ENCODE measurements around the gene WIPF3. TPM values are rescaled to one million over a fixed set of nuclear protein-coding genes. Genes with fewer than 3 reads are reported as not detected.

WIPF3 gene
- total RNA-seq, 4 donors from 2014 or later = 3.7 to 6.8 (median 5.5) TPM

DNA sequence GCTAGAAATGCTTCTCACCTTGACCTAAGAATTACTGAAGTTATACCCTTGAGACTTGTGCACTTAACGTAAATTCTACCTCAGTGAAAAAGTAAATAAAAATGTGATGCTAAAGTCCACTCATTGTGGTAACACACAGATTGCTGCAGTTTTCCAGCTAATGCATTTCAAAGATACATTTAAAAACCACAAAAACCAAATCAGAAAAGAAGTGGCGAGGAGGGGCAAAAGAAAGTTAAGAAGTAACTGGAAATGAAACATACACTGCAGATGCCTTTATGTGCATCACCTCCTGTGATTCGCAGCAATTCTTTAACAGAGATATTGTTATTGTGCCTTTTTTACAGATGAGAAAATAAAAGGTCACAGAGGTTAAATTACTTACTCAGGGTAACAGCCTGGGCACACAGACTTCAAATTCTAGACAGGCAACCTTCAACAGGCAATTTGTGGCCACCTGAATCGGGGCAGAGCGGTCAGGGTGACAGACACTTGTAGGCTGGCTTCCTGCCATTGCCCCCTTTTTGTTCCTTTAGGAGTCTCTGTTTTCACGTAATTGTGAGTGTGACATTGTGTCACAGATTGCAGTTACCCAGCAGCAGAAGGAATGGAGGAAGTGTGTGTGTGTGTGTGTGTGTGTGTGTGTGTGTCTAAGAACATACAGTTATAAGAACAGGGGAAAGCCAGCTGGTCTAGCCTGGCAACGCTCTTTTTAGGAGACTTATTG, 1.9 kb downstream of the WIPF3 start:
- WGBS, 2 donors (ENCODE audit: low coverage in 1 of 2) = 82 to 88% methylated on average over 6 to 7 of the region's 7 CpGs

GRCh38 chr7:29809533-29810155, 3.3 kb downstream of the WIPF3 start:
- ATAC-seq = no peak
- WGBS, 2 donors (ENCODE audit: low coverage in 1 of 2) = 0 to 83% methylated on average over 1 to 7 of the region's 11 CpGs
- peaks cover 0 to 22% (median 6%) of the 10 kb centered on the region in 3 donors for H3K4me1 ChIP-seq
- H3K27ac ChIP-seq = no peak overlapping the region
- H3K4me3 ChIP-seq = no peak overlapping the region
- TF ChIP-seq EP300 (IDR thresholded peaks at IDR 0.05) = no peak
- TF ChIP-seq POLR2AphosphoS5 (IDR thresholded peaks at IDR 0.05) = no peak
- no peak for TF ChIP-seq CTCF (IDR thresholded peaks at IDR 0.05)
- no peak for TF ChIP-seq POLR2A (IDR thresholded peaks at IDR 0.05)
- peaks cover 39% of the 10 kb centered on the region for H3K27me3 ChIP-seq
- no peaks in the 10 kb centered on the region for H3K36me3 ChIP-seq
- H3K9me3 ChIP-seq = no peaks in the 10 kb centered on the region

More for the DNA sequence above, 1.9 kb downstream of the WIPF3 start:
- H3K4me1 ChIP-seq = peaks cover 0 to 22% (median 6%) of the 10 kb centered on the region in 3 donors
- ATAC-seq = no peak
- H3K4me3 ChIP-seq = no peak overlapping the region
- no peaks in the 10 kb centered on the region for H3K36me3 ChIP-seq
- TF ChIP-seq POLR2AphosphoS5 (IDR thresholded peaks at IDR 0.05) (no peak), CTCF (IDR thresholded peaks at IDR 0.05) (no peak), EP300 (IDR thresholded peaks at IDR 0.05) (no peak), POLR2A (IDR thresholded peaks at IDR 0.05) (no peak)
- no peak overlapping the region for H3K27ac ChIP-seq
- H3K9me3 ChIP-seq = no peaks in the 10 kb centered on the region
- H3K27me3 ChIP-seq = peaks cover 43% of the 10 kb centered on the region

- Histone ChIP-seq H3K4me1 (peaks cover 0 to 22% (median 6%) of the 10 kb centered on the region in 3 donors), H3K9me3 (no peaks in the 10 kb centered on the region), H3K27me3 (peaks cover 39% of the 10 kb centered on the region), H3K36me3 (no peaks in the 10 kb centered on the region), H3K27ac (no peak overlapping the region), H3K4me3 (no peak overlapping the region)
- TF ChIP-seq POLR2A (IDR thresholded peaks at IDR 0.05) = no peak
- no peak for TF ChIP-seq POLR2AphosphoS5 (IDR thresholded peaks at IDR 0.05)
- no peak for TF ChIP-seq CTCF (IDR thresholded peaks at IDR 0.05)
- no peak for TF ChIP-seq EP300 (IDR thresholded peaks at IDR 0.05)
- ATAC-seq = no peak
Measured at GRCh38 chr7:29810297-29810696, 4.0 kb downstream of the WIPF3 start.

DNA sequence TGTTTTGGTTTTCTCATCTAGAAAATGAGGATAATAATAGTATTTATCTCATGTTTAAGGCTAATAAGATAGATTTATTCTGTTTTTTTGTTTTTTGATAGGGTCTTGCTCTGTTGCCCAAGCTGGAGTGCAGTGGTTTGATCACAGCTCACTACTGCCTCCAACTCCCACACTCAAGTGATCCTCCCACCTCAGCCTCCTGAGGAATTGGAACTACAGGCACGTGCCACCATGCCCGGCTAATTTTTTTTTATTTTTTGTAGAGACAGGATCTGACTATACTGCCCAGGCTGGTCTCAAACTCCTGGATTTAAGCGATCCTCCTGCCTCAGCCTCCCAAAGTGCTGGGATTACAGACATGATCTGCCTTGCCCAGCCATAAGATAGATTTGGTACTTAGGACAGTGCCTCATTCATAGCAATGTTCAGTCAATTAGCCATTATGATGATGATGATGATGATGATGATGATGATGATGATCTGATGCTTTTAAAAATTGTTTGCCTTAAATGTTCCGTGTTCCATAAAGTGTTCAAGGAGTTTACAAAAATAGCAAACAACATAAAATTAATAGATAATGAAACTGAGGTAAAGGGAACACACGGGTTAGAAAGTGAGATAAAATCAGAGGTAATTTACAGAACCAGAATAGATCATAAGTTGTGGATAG, 4.6 kb downstream of the WIPF3 start:
- no peak overlapping the region for H3K27ac ChIP-seq
- TF ChIP-seq CTCF (IDR thresholded peaks at IDR 0.05) (no peak), EP300 (IDR thresholded peaks at IDR 0.05) (no peak), POLR2AphosphoS5 (IDR thresholded peaks at IDR 0.05) (no peak), POLR2A (IDR thresholded peaks at IDR 0.05) (no peak)
- H3K4me3 ChIP-seq = no peak overlapping the region
- no peaks in the 10 kb centered on the region for H3K9me3 ChIP-seq
- no peak for ATAC-seq
- H3K27me3 ChIP-seq = peaks cover 39% of the 10 kb centered on the region
- 60 to 68% methylated on average over 4 of the region's 5 CpGs for WGBS, 2 donors (ENCODE audit: low coverage in 1 of 2)
- peaks cover 0 to 20% (median 6%) of the 10 kb centered on the region in 3 donors for H3K4me1 ChIP-seq
- H3K36me3 ChIP-seq = no peaks in the 10 kb centered on the region

All from gastroesophageal sphincter (tissue), 4 donors.